GM19397 (cell line): ENCODE data around the gene HOXB9.

Experiments used
- ATAC-seq: cut with Tn5 transposase; IDR thresholded peaks from one replicate; pipeline ENCODE4 v1.9.1; 2021; ENCODE audit warnings: mild to moderate bottlenecking, moderate library complexity; ENCODE audit not compliant: unreplicated experiment

HOXB9 gene

GRCh38 chr17:48625495-48626244 lies 488 bp downstream of the HOXB9 start:
- ATAC-seq, result no peak

DNA sequence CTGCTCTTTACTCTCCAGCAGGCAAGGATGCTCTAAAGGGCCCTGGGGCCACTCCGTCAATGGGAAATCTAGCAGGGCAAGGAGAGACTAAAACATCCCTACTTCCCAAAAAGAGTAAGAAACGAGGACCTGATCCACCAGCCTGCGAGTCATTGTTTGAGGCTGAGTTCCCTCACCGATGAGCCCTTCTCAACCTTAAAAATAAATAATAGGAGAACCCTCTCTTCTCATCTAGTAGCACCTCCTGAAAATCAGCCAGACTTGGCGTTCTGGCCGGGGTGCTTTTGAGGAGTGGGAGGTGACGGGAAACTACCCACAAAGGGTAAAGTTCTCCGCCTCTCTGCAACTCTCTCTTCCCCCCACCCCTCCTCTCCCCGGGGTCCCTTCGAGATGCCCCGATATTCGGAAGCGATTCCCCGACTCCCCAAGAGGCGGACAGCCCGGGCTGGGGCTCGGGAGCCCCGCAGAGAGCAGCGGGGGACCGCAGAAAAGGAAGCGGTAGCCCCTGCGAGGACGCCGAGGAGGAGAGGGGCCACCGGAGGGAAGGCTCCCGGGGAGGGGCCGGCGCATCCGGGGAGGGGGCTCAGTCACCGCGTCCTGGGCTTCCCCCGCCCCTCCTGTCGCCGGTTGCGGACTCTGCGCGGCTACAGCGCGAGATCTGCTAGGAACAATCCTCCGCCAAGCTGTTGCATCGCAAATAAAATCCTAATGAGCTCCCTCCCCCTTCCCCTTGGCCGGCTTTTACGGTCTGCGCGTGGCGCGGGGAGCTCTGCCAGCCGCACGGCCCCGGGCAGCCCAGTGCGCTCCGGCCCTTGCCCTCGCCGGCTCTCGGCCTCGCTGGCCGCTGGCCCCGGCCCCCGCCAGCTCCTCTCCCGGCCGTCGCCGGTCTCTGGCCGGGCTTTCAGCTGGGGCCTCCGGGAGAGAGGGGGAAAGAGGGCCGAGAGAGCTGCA lies 1.3 kb downstream of the HOXB9 start:
- no peak for ATAC-seq

DNA sequence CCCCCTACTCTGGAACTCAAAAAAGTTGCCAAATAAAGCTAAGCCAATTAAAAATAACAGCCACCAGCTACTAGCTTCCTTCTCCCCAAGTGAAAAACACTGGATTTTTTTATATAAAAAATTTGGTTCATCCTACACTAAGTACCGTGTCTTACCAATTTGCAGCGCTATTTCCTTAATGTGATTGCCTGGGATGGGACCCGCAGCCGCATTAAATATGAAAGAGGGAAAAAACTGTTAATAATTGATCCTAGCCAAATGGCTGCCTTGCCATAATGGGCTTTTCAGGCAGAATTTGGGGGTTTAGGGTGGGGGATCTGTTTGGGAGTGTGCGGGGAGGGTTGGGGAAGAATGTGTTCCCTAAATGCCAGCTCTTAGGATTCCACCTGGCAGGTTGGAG lies 2.0 kb downstream of the HOXB9 start:
- ATAC-seq, result no peak

- no peak for ATAC-seq
Observed at GRCh38 chr17:48623583-48623982, 2.6 kb downstream of the HOXB9 start.

GRCh38 chr17:48622857-48623256 lies 3.3 kb downstream of the HOXB9 start:
- no peak for ATAC-seq

- ATAC-seq, result no peak
Observed at GRCh38 chr17:48621410-48622392, 4.5 kb downstream of the HOXB9 start.

- ATAC-seq, result no peak
Observed at GRCh38 chr17:48620461-48621139, 5.6 kb downstream of the HOXB9 start.

DNA sequence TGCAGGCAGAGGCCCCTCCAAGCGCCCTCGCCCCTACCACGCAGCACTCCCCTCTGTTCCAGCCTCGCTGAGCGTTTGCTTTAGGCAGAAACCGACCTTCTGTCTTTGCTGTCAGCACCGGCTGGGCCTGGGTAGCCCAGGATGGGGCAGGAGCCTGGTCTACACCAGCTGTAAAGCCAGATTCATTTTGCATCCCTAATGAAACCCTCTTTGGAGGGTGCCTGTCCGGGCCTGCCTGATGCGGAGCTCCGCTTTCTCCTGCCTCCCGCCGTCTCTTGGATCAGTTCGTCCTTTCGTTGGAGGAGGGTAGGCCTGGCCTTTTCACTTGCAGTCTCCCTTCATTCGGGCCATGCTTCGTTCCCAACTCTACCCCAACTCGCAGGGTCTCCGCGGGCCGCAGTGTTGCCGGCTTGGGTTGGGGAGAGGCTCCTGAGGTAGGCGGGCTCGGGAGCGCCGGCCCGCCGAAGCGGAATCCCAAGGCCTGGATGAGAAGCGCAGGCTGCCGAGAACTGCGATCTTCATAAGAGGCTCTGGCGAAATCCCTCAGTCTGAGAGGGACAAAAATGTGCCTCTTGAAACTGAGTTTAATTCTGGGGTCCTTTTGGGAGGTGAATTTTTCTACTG lies 6.2 kb downstream of the HOXB9 start:
- no peak for ATAC-seq

- ATAC-seq, result no peak
Observed at GRCh38 chr17:48618256-48618896, 7.8 kb downstream of the HOXB9 start.

GRCh38 chr17:48617471-48618255 lies 8.5 kb downstream of the HOXB9 start:
- no peak for ATAC-seq

DNA sequence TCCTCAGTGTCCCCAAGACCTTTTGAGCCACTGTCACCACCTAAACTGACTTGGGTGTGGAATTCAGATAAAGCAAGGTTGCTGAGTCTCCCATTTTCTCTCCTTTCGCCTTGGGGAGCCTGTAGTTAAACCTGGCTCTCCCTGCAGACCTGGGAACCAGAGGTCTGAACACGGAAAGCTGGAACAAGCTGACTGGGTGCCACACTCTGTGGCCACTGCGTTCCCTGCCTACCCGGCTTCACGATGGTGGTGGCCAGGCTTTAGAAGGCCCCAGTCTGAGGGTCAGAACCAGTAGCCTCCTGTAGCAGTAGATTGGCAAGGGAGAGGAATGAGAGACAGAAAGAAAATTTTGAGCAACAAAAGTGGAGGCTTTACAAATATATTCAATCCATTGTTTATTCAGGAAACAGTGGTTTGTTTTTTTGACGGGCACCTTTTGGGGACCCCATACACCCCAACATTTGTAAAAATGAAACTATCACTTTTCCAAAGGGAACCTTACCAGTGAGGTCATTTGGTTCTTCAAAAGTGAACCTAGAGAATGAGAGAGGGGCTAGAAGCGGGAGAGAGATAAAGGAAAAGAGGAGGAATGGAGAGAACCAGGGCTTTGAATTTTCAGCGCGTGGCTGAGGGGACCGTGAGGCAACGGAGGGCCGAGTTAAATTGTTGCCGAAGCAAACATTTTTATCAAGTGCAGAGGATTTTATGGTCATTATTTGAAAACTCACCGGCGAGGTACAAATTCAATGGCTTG lies 9.3 kb downstream of the HOXB9 start:
- no peak for ATAC-seq

GRCh38 chr17:48615963-48616716 lies 10.0 kb downstream of the HOXB9 start:
- no peak for ATAC-seq

GRCh38 chr17:48615047-48615962 lies 10.9 kb downstream of the HOXB9 start, which contains the start of gene HOXB8:
Gene HOXB8 (minus strand): TSS chr17:48615292. CDS start chr17:48614704, 588 bp downstream.
- no peak for ATAC-seq

- no peak for ATAC-seq
Observed at GRCh38 chr17:48613862-48614694, 12.1 kb downstream of the HOXB9 start.
